Small intestine (tissue), 7 donors: ENCODE measurements around the gene CENPO. TPM values are rescaled to one million over a fixed set of nuclear protein-coding genes. Genes with fewer than 3 reads are reported as not detected.
"Not testable (repeated sequence)": the region's sequence is repeated elsewhere in the genome, so short reads cannot be mapped to it uniquely, and the experiment has no call there.

Experiments
- DNase-seq, 2 donors: peaks; one replicate each; pipeline versions ENCODE4 v3.0.0 to v3.0.0-alpha.2; 2013
- FAIRE-seq: peaks from 2 replicates; lab custom pipeline; 2012; peaks lifted over from hg19 to GRCh38; lab: Jason Lieb, UNC
- H3K27ac ChIP-seq, 3 donors: one replicate each; pipeline ENCODE4 v1.5.1; 2013; ENCODE audit warnings: low read length in 2 of 3, mild to moderate bottlenecking in 2 of 3, control low read depth in 1 of 3, inconsistent platforms in 1 of 3, low read depth in 1 of 3, moderate library complexity in 1 of 3
- H3K27me3 ChIP-seq, 3 donors: one replicate each; pipeline ENCODE4 v1.6.1; 2013; ENCODE audit warnings: low read length in 3 of 3, inconsistent platforms in 1 of 3; ENCODE audit not compliant: control insufficient read depth in 3 of 3, insufficient read depth in 3 of 3
- H3K36me3 ChIP-seq, 3 donors: one replicate each; pipeline ENCODE4 v1.6.1; 2013; ENCODE audit warnings: low read length in 3 of 3, inconsistent platforms in 1 of 3, low read depth in 1 of 3, mild to moderate bottlenecking in 1 of 3, moderate library complexity in 1 of 3; ENCODE audit not compliant: control insufficient read depth in 3 of 3, insufficient read depth in 2 of 3
- H3K4me1 ChIP-seq, 3 donors: one replicate each; pipeline ENCODE4 v1.6.1; 2013; ENCODE audit warnings: low read length in 2 of 3, inconsistent platforms in 1 of 3, low read depth in 1 of 3, mild to moderate bottlenecking in 1 of 3, moderate library complexity in 1 of 3; ENCODE audit not compliant: control insufficient read depth in 3 of 3, insufficient read depth in 2 of 3
- H3K4me3 ChIP-seq, 3 donors: one replicate each; pipeline ENCODE4 v1.5.1; 2013; ENCODE audit warnings: low read length in 3 of 3, control low read depth in 1 of 3, inconsistent platforms in 1 of 3, low read depth in 1 of 3, mild to moderate bottlenecking in 1 of 3, moderate library complexity in 1 of 3
- H3K9me3 ChIP-seq, 2 donors: one replicate each; pipeline ENCODE4 v1.6.1; 2013; ENCODE audit warnings: low read depth in 1 of 2, low read length in 1 of 2; ENCODE audit not compliant: control insufficient read depth in 2 of 2, insufficient read depth in 1 of 2
- WGBS, 3 donors: extraction: QIAGEN DNeasy Blood & Tissue Kit; methylation state at CpG; one replicate each; pipeline ENCODE4 v1.1.7; 2013; 5-methylcytosine and 5-hydroxymethylcytosine counted together
- polyA plus RNA-seq, 4 donors: library from polyadenylated mRNA; stranded (reverse) in 3 of 4; unstranded in 1 of 4; fragments of 200-250 nt in 3 of 4; fragments of 120-200 nt in 1 of 4; gene quantifications; one replicate each; pipeline versions ENCODE4 v1.2.1 to v1.2.3, GENCODE V29; 2013
- donor health status: healthy with polysubstance abuse.
- donor health status: control.
- donor health status: control.
- donor health status: Bipolar disorder and iron deficiency.
- donor health status: healthy.

The CENPO gene
- polyA plus RNA-seq, 4 donors, result 1.4 to 10.4 (median 5.9) TPM

GRCh38 chr2:24792542-24792873 is 717 bp upstream of the CENPO start:
- Histone ChIP-seq H3K27me3 (no peaks in the 10 kb centered on the region), H3K9me3 (no peaks in the 10 kb centered on the region), H3K4me1 (peaks cover 0 to 9% (median 1%) of the 10 kb centered on the region in 3 donors), H3K36me3 (peaks cover 0 to 17% (median 0%) of the 10 kb centered on the region in 3 donors), H3K4me3 (peak overlapping the region; percentile 57 to 81 (median 74)), H3K27ac (peak overlapping the region; percentile 96 to 100 (median 96))
- DNase-seq (no peak), FAIRE-seq (no peak)
- 0 to 4% (median 3%) methylated on average over 6 of the region's 6 CpGs for WGBS, 3 donors

- no peaks in the 10 kb centered on the region for H3K9me3 ChIP-seq
- H3K27ac ChIP-seq, result peak overlapping the region in 1 of 3 donors; percentile 96
- peaks cover 0 to 17% (median 0%) of the 10 kb centered on the region in 3 donors for H3K36me3 ChIP-seq
- WGBS, 3 donors, result 3 to 4% (median 3%) methylated on average over 14 of the region's 14 CpGs
- FAIRE-seq (no peak), DNase-seq (peak; percentile 12 to 52)
- H3K4me3 ChIP-seq, result peak overlapping the region; percentile 45 to 81 (median 74)
- H3K27me3 ChIP-seq, result no peaks in the 10 kb centered on the region
- H3K4me1 ChIP-seq, result peaks cover 0 to 9% (median 1%) of the 10 kb centered on the region in 3 donors
These were observed 673 bp downstream of the CENPO start for GRCh38 chr2:24793761-24794435.

DNA sequence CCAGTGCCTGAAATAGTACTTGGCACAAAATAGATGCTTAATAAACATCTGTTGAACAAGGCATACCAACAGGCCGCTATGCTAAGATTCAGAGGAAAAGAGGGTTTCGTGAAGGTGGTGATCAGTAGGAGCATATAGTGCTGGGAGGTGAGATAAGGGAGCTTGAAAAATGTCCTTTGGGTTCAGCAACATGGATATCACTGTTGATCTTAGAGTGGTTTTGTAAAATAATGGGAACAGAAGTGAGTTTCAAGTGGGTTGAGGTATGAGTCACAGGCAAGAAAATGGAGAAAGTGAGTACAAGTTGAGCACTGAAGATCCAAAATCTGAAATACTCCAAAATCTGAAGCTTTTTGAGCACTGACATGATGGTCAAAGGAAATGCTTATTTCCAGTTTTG is 4.4 kb downstream of the CENPO start:
- Histone ChIP-seq H3K36me3 (peaks cover 0 to 12% (median 0%) of the 10 kb centered on the region in 3 donors), H3K9me3 (peaks cover 0 to 3% of the 10 kb centered on the region in 2 donors), H3K27me3 (no peaks in the 10 kb centered on the region), H3K4me3 (no peak overlapping the region), H3K27ac (no peak overlapping the region), H3K4me1 (peaks cover 0 to 5% (median 1%) of the 10 kb centered on the region in 3 donors)
- 94 to 100% (median 98%) methylated on average over 2 of the region's 2 CpGs for WGBS, 3 donors
- DNase-seq (no peak), FAIRE-seq (no peak)

DNA sequence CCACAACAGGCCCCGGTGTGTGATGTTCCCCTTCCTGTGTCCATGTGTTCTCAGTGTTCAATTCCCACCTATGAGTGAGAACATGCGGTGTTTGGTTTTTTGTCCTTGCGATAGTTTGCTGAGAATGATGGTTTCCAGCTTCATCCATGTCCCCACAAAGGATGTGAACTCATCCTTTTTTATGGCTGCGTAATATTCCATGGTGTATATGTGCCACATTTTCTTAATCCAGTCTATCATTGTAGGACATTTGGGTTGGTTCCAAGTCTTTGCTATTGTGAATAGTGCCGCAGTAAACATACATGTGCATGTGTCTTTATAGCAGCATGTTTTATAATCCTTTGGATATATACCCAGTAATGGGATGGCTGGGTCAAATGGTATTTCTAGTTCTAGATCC is 7.3 kb downstream of the CENPO start:
- H3K4me1 ChIP-seq, H3K27ac ChIP-seq, H3K4me3 ChIP-seq, H3K9me3 ChIP-seq, FAIRE-seq, H3K27me3 ChIP-seq, DNase-seq: not testable (repeated sequence)
- WGBS, 3 donors, result 95 to 98% (median 96%) methylated on average over 3 to 5 of the region's 5 CpGs
- H3K36me3 ChIP-seq, result peaks cover 0 to 14% (median 0%) of the 10 kb centered on the region in 3 donors

DNA sequence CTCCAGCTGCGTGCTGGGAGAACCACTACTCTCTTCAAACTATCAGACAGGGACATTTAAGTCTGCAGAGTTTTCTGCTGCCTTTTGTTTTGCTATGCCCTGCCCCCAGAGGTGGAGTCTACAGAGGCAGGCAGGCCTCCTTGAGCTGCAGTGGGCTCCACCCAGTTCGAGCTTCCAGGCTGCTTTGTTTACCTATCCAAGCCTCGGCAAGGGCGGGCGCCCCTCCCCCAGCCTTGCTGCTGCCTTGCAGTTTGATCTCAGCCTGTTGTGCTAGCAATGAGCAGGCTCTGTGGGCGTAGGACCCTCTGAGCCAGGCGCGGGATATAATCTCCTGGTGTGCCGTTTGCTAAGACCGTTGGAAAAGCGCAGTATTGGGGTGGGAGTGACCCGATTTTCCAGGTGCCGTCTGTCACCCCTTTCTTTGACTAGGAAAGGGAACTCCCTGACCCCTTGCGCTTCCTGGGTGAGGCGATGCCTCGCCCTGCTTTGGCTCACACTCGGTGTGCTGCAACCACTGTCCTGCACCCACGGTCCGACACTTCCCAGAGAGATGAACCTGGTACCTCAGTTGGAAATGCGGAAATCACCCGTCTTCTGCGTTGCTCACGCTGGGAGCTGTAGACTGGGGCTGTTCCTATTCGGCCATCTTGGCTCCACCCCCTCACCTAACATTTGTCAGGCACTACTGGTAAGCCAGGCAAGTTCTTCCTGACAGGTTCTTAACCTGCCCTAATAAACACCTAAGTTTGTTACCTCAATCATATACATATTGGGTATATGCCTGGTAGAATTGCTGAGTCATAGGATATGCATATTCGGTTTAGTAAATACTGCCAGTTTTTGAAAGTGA is 12.8 kb downstream of the CENPO start:
- not testable (repeated sequence) for H3K4me3 ChIP-seq, DNase-seq, H3K27me3 ChIP-seq, H3K27ac ChIP-seq, H3K36me3 ChIP-seq, FAIRE-seq, H3K4me1 ChIP-seq, H3K9me3 ChIP-seq
- WGBS, 3 donors, result 94 to 98% (median 97%) methylated on average over 25 of the region's 25 CpGs

- Histone ChIP-seq H3K4me1 (no peaks in the 10 kb centered on the region), H3K4me3 (no peak overlapping the region), H3K36me3 (peaks cover 0 to 10% (median 0%) of the 10 kb centered on the region in 3 donors), H3K9me3 (peaks cover 0 to 8% of the 10 kb centered on the region in 2 donors), H3K27ac (no peak overlapping the region), H3K27me3 (no peaks in the 10 kb centered on the region)
- DNase-seq, result no peak
- no peak for FAIRE-seq
These were observed 13.4 kb downstream of the CENPO start for GRCh38 chr2:24806661-24807036.

- Histone ChIP-seq H3K36me3 (peaks cover 0 to 10% (median 0%) of the 10 kb centered on the region in 3 donors), H3K27ac (no peak overlapping the region), H3K4me3 (no peak overlapping the region), H3K9me3 (peaks cover 0 to 8% of the 10 kb centered on the region in 2 donors), H3K4me1 (no peaks in the 10 kb centered on the region), H3K27me3 (no peaks in the 10 kb centered on the region)
- WGBS, 3 donors, result 83 to 90% (median 85%) methylated on average over 4 of the region's 4 CpGs
- FAIRE-seq, result peak; percentile 39
- DNase-seq, result no peak
These were observed 16.2 kb downstream of the CENPO start for GRCh38 chr2:24809316-24810007.

- FAIRE-seq, result no peak
- no peaks in the 10 kb centered on the region for H3K9me3 ChIP-seq
- 95 to 100% (median 98%) methylated on average over 4 of the region's 4 CpGs for WGBS, 3 donors
These were observed 20.5 kb downstream of the CENPO start for GRCh38 chr2:24813691-24814137.

More at GRCh38 chr2:24813691-24814137, 20.5 kb downstream of the CENPO start:
- Histone ChIP-seq H3K27ac (no peak overlapping the region), H3K36me3 (peaks cover 3 to 11% (median 3%) of the 10 kb centered on the region in 3 donors), H3K4me3 (no peak overlapping the region), H3K4me1 (no peaks in the 10 kb centered on the region), H3K27me3 (no peaks in the 10 kb centered on the region)
- DNase-seq, result no peak
